GM12878 (cell line): Measurements from ENCODE around the gene RETN. TPM values are rescaled to one million over a fixed set of nuclear protein-coding genes. Genes with fewer than 3 reads are reported as not detected.

Experiments used
- ATAC-seq: fragments of 200-7000 bp; cut with Tn5 transposase; 3 replicates; pipeline ENCODE4 v1.9.1; 2020; ENCODE audit warnings: mild to moderate bottlenecking, moderate library complexity
- BruUV-seq: library from RNA; stranded (reverse); fragments of 400-500 nt; replicated peaks from 2 replicates; lab custom pipeline; 2021; lab: Mats Ljungman, UMichigan
- CTCF ChIA-PET: fragments of 300-600 bp; sonication (Branson Sonifier 250); formaldehyde crosslinking; extraction: SDS; loops from one replicate; lab custom pipeline; 2021; ENCODE audit warnings: inconsistent platforms; lab: Yijun Ruan, JAX
- POLR2A ChIA-PET: fragments of 350-600 bp; formaldehyde crosslinking; extraction: SDS; loops from one replicate; lab custom pipeline; 2021; ENCODE audit warnings: inconsistent platforms; lab: Charles Lee
- RAD21 ChIA-PET: fragments of 300-600 bp; sonication (Branson Sonifier 250); formaldehyde crosslinking; loops from one replicate; lab custom pipeline; 2023; ENCODE audit warnings: antibody characterized with exemption; ENCODE audit not compliant: unreplicated experiment; lab: Charles Lee
- SMC1A ChIA-PET: fragments of 300-600 bp; sonication (Branson Sonifier 250); formaldehyde crosslinking; loops from one replicate; lab custom pipeline; 2023; ENCODE audit not compliant: unreplicated experiment, uncharacterized antibody; lab: Charles Lee
- DNase-seq: peaks from one replicate; pipeline ENCODE4 v3.0.0-alpha.2; 2011; ENCODE audit warnings: low read depth, low spot score
- FAIRE-seq: peaks from 3 replicates; lab custom pipeline; 2011; peaks lifted over from hg19 to GRCh38; lab: Jason Lieb, UNC
- H2AFZ ChIP-seq: 2 replicates; pipeline ENCODE4 v1.6.0; 2011; ENCODE audit warnings: low read depth, low read length, control low read depth; ENCODE audit not compliant: control insufficient read depth
- H3K27ac ChIP-seq: 2 replicates; pipeline ENCODE4 v1.5.1; 2011; ENCODE audit warnings: control low read depth; ENCODE audit not compliant: control insufficient read depth, insufficient read depth
- H3K27me3 ChIP-seq, 2 experiments: replicated peaks in 1 of 2; 2 replicates each; pipeline versions ENCODE4 v1.6.0 to v1.6.1; 2011; ENCODE audit warnings: low read length in 1 of 2; ENCODE audit not compliant: control insufficient read depth in 2 of 2, insufficient read depth in 2 of 2
- H3K36me3 ChIP-seq, 2 experiments: 2 replicates each; pipeline ENCODE4 v1.5.1; 2011; ENCODE audit warnings: low read length in 1 of 2; ENCODE audit not compliant: control insufficient read depth in 2 of 2, insufficient read depth in 2 of 2
- H3K4me1 ChIP-seq: 2 replicates; pipeline ENCODE4 v1.6.1; 2011; ENCODE audit warnings: mild to moderate bottlenecking, low read length, moderate library complexity, mixed read lengths; ENCODE audit not compliant: control insufficient read depth, insufficient read depth
- H3K4me2 ChIP-seq: 2 replicates; pipeline ENCODE4 v1.6.0; 2011; ENCODE audit warnings: control low read depth; ENCODE audit not compliant: control insufficient read depth, insufficient read depth
- H3K4me3 ChIP-seq: fragments of 200-600 bp; sonication (generic); 2 replicates; pipeline ENCODE4 v1.5.1; 2016
- H3K79me2 ChIP-seq: 2 replicates; pipeline ENCODE4 v1.6.0; 2011; ENCODE audit warnings: low read length; ENCODE audit not compliant: control insufficient read depth, insufficient read depth
- H3K9ac ChIP-seq: 2 replicates; pipeline ENCODE4 v1.8.0; 2011; ENCODE audit warnings: low read length, control low read depth, mixed read lengths; ENCODE audit not compliant: control insufficient read depth, insufficient read depth
- H3K9me3 ChIP-seq: replicated peaks from 3 replicates; pipeline ENCODE4 v1.5.1; 2011; ENCODE audit warnings: mild to moderate bottlenecking, low read length; ENCODE audit not compliant: control insufficient read depth, insufficient read depth
- H4K20me1 ChIP-seq: 2 replicates; pipeline ENCODE4 v1.6.0; 2011; ENCODE audit not compliant: control insufficient read depth, insufficient read depth
- ATF7 ChIP-seq: fragments of 450-650 bp; IDR thresholded peaks from 2 replicates; pipeline ENCODE4 v1.6.1; 2016; ENCODE audit warnings: low read depth, mild to moderate bottlenecking
- CBFB ChIP-seq: IDR thresholded peaks from 2 replicates; pipeline ENCODE4 v1.6.1; 2016; ENCODE audit warnings: antibody characterized with exemption, low read depth
- CREB1 ChIP-seq: IDR thresholded peaks from 2 replicates; pipeline ENCODE4 v1.6.1; 2012; ENCODE audit warnings: low read depth, mild to moderate bottlenecking, inconsistent platforms
- CTCF ChIP-seq, 3 experiments: IDR thresholded peaks in 2 of 3; conservative IDR thresholded peaks in 1 of 3; 2 replicates each; pipeline ENCODE4 v1.5.1; 2011; ENCODE audit warnings: low read depth in 3 of 3, low read length in 3 of 3, mild to moderate bottlenecking in 3 of 3, control low read depth in 2 of 3, moderate library complexity in 2 of 3, inconsistent platforms in 1 of 3, mixed read lengths in 1 of 3; ENCODE audit not compliant: control insufficient read depth in 2 of 3, insufficient read depth in 1 of 3; ENCODE audit errors: extremely low read depth in 1 of 3
- EZH2 ChIP-seq: IDR thresholded peaks from 2 replicates; pipeline ENCODE4 v1.6.1; 2012; ENCODE audit warnings: low read depth, mild to moderate bottlenecking, control low read depth, inconsistent platforms, low read length, borderline replicate concordance; ENCODE audit not compliant: control insufficient read depth
- GABPA ChIP-seq: IDR thresholded peaks from 2 replicates; pipeline ENCODE4 v1.6.1; 2014; ENCODE audit warnings: antibody characterized with exemption, low read depth, mild to moderate bottlenecking, inconsistent platforms
- HDGF ChIP-seq: fragments of 450-650 bp; IDR thresholded peaks from 2 replicates; pipeline ENCODE4 v1.6.1; 2016; ENCODE audit warnings: antibody characterized with exemption
- JUND ChIP-seq: IDR thresholded peaks from 2 replicates; pipeline ENCODE4 v1.6.1; 2012; ENCODE audit warnings: low read depth, mild to moderate bottlenecking, low read length, improper control_type of control experiment, moderate library complexity
- KDM1A ChIP-seq: fragments of 200-600 bp; sonication (generic); IDR thresholded peaks from 2 replicates; pipeline ENCODE4 v1.6.1; 2016; ENCODE audit warnings: borderline replicate concordance
- NBN ChIP-seq: fragments of 450-650 bp; IDR thresholded peaks from 2 replicates; pipeline ENCODE4 v1.6.1; 2016
- REST ChIP-seq: IDR thresholded peaks from 2 replicates; pipeline ENCODE4 v1.6.1; 2012; ENCODE audit warnings: mild to moderate bottlenecking, low read depth, low read length
- SPI1 ChIP-seq: IDR thresholded peaks from 2 replicates; pipeline ENCODE4 v1.6.1; 2011; ENCODE audit warnings: low read depth, mild to moderate bottlenecking, low read length, moderate library complexity, borderline replicate concordance; ENCODE audit not compliant: insufficient read depth
- WGBS: methylation state at CpG from one replicate; pipeline ENCODE4 v1.1.6; 2016; ENCODE audit warnings: low lambda C conversion rate; ENCODE audit not compliant: insufficient replicate concordance, insufficient coverage; ENCODE audit errors: missing lambda C conversion rate; 5-methylcytosine and 5-hydroxymethylcytosine counted together
- in situ Hi-C: fragments of 300-500 bp; cut with MboI; formaldehyde crosslinking; loops from 9 replicates; pipeline ENCODE4 v1.14.3; 2018; ENCODE audit warnings: mixed read lengths
- intact Hi-C: fragments of 100-400 bp; cut with micrococcal nuclease; formaldehyde crosslinking; loops from one replicate; pipeline ENCODE4 v1.14.2; 2022; ENCODE audit not compliant: unreplicated experiment
- polyA plus RNA-seq, 11 experiments: library from polyadenylated mRNA; depleted of rRNA in 4 of 11; unstranded in 6 of 11; stranded (reverse) in 5 of 11; fragments of >200 nt; fragmentation: Nextera tagmentation in 4 of 11; fragmentation: Illumina TruSeq in 1 of 11; extraction: Ambion mirVana in 4 of 11; extraction: Trizol in 1 of 11; gene quantifications; 1 replicate in 1 of 11; 2 replicates in 10 of 11; pipeline versions ENCODE4 v1.2.1 to v1.2.3, GENCODE V29; 2011 to 2016; ENCODE audit warnings: inconsistent platforms in 2 of 11, missing spikeins in 2 of 11, low read depth in 1 of 11
- total RNA-seq, 4 experiments: library from RNA; depleted of rRNA in 3 of 4; stranded (reverse); fragments of >200 nt in 3 of 4; fragmentation: Illumina TruSeq in 1 of 4; extraction: Trizol in 1 of 4; gene quantifications; 2 replicates each; pipeline versions ENCODE4 v1.2.1 to v1.2.3, GENCODE V29; 2013 to 2021
- TF ChIP-seq, protein P1 (sequence below): IDR thresholded peaks from 2 replicates; pipeline ENCODE4 v1.6.1; 2011; ENCODE audit warnings: low read depth, mild to moderate bottlenecking, low read length, moderate library complexity, borderline replicate concordance; ENCODE audit errors: extremely low read depth
- TF ChIP-seq, protein P2 (sequence below): fragments of 450-650 bp; IDR thresholded peaks from 2 replicates; pipeline ENCODE4 v1.6.1; 2017; ENCODE audit warnings: mild to moderate bottlenecking, moderate library complexity

Gene RETN
- total and polyA plus RNA-seq, 10 of the 15 experiments (the other 5 are each of a cell fraction or from before 2014, with no cell fraction given): 0.26 TPM; not detected in 9

- no peak for TF ChIP-seq KDM1A
- no peak for TF ChIP-seq NBN
- TF ChIP-seq CBFB: no peak
- no peak for TF ChIP-seq ATF7
- TF ChIP-seq CTCF (IDR thresholded peaks at IDR 0.05 in 2 of 3, conservative IDR thresholded peaks at IDR 0.05 in 1 of 3; ENCODE audit: control insufficient read depth in 2 of 3, extremely low read depth in 1 of 3, insufficient read depth in 1 of 3, low read depth in 3 of 3, low read length in 3 of 3): no peak
- TF ChIP-seq, all 136 proteins: peak for 0
Measured at GRCh38 chr19:7662657-7663056, 6.2 kb upstream of the RETN start (continued).

DNA sequence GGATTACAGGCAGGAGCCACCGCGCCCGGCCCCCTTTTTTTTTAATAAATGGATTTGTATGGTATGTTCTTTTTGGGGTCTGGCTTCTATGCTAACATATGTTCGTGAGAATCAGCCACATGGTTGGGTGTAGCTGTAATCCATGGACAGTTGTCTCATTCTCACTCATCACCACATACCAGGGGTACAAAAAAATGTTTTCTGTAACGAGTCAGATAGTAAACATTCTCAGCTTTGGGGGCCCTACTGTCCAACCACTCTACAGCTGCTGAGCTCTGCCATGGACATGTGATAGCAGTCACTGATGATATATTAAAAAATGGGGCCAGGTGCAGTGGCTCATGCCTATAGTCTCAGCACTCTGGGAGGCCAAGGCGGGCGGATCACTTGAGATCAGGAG, 5.1 kb upstream of the RETN start:
- 70% methylated on average over 7 of the region's 7 CpGs for WGBS
- no peak overlapping the region for H3K4me2 ChIP-seq
- no peak overlapping the region for H3K9ac ChIP-seq
- DNase-seq (no peak), FAIRE-seq (no peak), ATAC-seq (no peak)
- CTCF ChIA-PET: no interaction called here
- in situ Hi-C loops: no loop called here
- no peaks in the 10 kb centered on the region for H3K9me3 ChIP-seq
- no peaks in the 10 kb centered on the region for H3K79me2 ChIP-seq
- H3K36me3 ChIP-seq: no peaks in the 10 kb centered on the region
- BruUV-seq: no TSS peak
- SMC1A ChIA-PET: no interaction called here
- no peaks in the 10 kb centered on the region for H3K27me3 ChIP-seq
- RAD21 ChIA-PET: no interaction called here
- intact Hi-C loops: no loop called here
- no peaks in the 10 kb centered on the region for H4K20me1 ChIP-seq
- H2AFZ ChIP-seq: no peak overlapping the region
- no peak overlapping the region for H3K27ac ChIP-seq
- no peak overlapping the region for H3K4me3 ChIP-seq
- POLR2A ChIA-PET: no interaction called here
- H3K4me1 ChIP-seq: peaks cover 4% of the 10 kb centered on the region
- TF ChIP-seq NBN (no peak), EZH2 (no peak), GABPA (no peak), JUND (no peak), REST (no peak), SPI1 (no peak), HDGF (no peak), CREB1 (no peak)
- TF ChIP-seq, protein P1, sequence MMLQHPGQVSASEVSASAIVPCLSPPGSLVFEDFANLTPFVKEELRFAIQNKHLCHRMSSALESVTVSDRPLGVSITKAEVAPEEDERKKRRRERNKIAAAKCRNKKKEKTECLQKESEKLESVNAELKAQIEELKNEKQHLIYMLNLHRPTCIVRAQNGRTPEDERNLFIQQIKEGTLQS: no peak
- TF ChIP-seq, protein P2, sequence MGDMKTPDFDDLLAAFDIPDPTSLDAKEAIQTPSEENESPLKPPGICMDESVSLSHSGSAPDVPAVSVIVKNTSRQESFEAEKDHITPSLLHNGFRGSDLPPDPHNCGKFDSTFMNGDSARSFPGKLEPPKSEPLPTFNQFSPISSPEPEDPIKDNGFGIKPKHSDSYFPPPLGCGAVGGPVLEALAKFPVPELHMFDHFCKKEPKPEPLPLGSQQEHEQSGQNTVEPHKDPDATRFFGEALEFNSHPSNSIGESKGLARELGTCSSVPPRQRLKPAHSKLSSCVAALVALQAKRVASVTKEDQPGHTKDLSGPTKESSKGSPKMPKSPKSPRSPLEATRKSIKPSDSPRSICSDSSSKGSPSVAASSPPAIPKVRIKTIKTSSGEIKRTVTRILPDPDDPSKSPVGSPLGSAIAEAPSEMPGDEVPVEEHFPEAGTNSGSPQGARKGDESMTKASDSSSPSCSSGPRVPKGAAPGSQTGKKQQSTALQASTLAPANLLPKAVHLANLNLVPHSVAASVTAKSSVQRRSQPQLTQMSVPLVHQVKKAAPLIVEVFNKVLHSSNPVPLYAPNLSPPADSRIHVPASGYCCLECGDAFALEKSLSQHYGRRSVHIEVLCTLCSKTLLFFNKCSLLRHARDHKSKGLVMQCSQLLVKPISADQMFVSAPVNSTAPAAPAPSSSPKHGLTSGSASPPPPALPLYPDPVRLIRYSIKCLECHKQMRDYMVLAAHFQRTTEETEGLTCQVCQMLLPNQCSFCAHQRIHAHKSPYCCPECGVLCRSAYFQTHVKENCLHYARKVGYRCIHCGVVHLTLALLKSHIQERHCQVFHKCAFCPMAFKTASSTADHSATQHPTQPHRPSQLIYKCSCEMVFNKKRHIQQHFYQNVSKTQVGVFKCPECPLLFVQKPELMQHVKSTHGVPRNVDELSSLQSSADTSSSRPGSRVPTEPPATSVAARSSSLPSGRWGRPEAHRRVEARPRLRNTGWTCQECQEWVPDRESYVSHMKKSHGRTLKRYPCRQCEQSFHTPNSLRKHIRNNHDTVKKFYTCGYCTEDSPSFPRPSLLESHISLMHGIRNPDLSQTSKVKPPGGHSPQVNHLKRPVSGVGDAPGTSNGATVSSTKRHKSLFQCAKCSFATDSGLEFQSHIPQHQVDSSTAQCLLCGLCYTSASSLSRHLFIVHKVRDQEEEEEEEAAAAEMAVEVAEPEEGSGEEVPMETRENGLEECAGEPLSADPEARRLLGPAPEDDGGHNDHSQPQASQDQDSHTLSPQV: no peak
